ENCODE results near the gene ANTXRL.
"Not testable (repeated sequence)": the region's sequence is repeated elsewhere in the genome, so short reads cannot be mapped to it uniquely, and the experiment has no call there.

The ANTXRL gene
- 0 reads per million in 2 donors for total RNA-seq

DNA sequence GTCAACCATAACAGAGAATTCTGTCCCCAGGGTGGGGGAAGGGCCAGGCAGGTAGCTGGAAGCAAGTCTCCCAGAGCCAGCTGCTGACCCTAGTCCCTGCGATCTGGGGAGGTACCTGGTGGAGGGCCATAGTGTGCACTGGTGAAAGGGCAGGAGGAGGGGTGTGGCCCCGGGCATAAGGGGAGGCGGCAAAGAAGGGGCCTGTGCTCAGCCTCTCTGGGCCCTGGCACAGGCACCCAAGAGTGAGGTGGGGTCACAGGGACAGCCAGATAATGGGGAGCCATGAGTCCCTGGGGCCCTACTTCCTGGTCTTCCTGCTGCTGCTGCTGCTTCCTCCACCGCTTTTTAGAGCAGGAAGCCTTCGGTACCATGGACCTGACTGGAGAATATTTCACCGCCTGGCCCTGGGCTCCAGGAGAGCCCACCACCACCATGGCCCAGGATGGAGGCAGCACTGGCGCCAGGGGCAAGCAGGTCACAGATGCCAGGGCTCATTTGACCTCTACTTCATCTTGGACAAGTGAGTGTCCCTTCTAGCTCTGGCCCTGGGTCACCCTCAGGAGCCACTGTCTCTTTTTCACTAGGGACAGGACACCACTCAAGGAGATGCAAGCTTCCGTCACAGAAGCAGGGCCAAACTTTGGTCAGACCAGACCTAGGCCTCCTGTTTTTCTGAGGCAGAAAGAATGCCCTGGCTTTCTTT is at the start of gene ANTXRL:
Gene ANTXRL, plus strand, starts transcription at position 7 of the 703 bp plus-strand sequence. Its CDS starts 266 bp downstream, at position 273.
- DNase-seq, result no peak

DNA sequence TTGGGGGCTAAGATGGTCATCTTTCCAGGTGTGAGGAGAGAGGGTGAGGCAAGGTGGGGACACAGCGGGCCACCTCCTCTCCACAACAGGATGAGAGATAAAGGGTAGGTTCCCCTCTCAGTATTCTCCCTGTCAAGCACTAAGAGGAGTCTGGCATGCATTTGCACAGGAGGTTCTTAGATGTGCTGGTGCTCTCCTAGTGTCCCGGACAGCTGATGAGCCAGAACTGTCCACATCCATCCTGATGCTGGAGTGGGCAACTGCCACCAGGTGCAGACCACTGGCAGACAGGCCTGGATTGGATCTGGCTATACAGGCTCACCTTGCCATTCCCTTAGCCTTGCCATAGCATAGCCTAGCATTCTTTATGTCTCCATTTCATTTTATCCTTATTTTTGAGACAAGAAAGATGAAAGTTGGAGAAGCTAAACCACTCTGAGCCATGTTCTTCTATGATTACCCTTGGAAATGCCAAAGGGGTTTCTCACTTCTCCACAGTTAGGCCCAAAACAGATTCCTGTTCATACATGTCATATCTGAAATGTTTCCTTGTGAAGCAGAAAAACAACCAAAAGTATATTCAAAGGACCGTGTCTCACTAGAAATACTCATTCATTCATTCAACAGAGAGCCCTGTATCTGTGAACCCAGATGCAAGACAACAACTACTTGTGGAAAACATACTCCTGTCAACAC is 48.8 kb upstream of the ANTXRL start:
- DNase-seq, result no peak

DNA sequence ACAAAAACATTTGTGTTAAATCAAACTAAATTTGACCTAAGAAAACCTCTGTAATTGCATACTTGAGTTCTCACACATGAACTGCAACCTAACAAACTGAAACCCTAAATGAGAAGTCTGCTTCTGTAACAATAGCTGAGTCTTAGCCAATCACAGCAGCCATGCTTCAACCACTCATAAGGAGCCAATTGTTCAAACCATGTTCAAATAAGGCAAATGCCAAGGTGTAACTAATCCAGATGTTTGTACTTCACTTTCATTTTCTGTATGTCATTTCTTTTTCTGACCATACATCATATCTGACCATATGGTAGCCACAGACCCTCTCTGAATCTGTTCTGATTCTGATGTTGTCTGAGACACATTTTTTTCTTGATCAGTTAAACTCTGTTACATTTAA is 47.5 kb upstream of the ANTXRL start:
- DNase-seq, result no peak

DNA sequence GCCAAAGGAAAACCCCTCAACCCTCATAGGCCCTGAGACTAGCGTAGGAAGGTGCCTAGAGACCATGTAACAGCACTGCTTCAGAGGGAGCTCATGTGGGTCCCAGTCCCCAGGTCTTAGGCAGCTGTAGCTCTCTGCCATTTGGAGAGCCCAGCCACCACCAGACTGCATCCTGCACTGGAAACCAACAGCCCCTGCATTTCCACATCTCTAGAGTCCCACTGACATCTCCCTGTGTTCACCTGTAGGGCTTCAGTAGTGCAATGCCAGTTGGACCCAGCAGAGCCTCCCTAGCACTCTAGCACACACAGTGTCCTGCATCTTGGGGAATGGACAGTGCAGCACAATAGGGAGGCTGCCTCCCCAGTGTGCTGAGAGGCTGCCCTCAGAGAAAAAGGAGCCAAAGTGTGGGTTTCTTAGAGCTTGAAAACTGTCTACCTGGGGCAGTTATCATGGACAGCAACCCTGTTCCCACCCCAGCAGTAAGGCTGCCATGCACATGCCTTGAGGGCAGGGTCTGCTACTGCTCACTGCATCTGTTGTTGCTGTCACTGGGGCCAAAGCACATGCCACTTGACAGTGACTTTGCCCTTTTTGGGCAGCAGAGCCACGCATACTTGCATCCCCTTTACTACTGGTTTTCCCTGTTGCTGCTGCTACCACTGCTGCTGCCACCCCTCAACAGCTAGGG is 46.7 kb upstream of the ANTXRL start:
- no peak for DNase-seq

DNA sequence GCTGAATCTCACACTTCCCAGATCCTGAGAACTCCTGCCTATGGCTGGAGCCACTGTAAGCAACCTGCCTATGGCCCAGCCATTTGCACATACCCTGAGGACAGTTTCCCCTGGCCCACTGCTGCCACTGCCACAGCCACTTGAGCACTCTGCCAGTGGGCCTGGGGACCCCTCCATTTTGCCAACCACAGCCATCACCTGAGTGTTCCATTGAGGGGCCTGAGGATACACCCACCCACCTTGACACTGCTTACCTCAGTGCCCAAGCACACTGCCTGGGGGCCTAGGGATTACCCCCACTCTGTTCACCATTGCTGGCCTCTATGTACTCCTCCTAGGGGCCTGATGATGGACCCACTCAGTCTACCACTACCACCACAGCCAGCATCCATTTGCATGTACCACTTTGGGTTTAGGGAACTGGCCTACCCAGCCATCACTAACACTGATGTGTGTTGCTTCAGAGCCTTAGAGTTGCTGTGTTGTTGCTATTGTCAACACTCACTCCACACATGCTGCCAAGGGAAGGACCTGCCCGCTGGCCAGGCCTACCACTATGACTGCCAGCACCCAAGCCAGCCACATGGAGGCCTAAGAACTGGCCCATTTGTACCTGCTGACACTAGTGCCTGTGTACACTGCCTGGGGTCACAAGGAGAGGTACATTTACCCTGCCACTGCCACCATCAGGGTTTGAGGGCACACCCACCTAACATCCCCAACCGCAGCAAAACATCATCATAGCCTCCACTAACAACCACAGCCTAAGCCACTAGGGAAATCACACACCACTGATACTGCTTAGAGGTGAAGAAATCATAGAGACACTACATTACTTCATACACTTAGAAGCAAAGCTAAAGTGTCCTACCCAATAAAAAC is 45.9 kb upstream of the ANTXRL start:
- no peak for DNase-seq

DNA sequence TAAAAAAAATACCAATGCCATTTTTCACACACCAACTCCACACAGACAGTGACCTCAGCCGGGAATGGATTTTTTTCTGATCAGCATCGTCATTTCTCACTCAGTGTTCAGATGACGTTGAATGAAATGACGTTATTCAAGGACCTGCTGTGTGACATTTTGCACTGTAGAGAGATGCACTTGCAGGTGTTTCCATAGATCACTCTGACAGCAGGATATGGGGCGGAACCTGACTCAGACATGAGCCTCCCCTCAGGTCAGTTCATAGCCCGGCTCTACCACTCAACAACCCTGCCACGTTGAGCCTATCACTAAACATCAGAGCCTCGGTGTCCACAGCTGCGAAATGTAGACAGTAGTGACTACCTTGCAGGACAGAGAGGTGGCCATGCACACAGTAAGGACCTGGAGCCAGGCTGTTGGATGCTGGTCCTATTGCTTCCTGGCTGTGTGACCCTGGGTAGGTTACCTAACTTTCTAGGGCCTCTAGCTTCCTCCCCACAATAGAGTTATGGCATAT is 41.4 kb upstream of the ANTXRL start:
- no peak for DNase-seq

DNA sequence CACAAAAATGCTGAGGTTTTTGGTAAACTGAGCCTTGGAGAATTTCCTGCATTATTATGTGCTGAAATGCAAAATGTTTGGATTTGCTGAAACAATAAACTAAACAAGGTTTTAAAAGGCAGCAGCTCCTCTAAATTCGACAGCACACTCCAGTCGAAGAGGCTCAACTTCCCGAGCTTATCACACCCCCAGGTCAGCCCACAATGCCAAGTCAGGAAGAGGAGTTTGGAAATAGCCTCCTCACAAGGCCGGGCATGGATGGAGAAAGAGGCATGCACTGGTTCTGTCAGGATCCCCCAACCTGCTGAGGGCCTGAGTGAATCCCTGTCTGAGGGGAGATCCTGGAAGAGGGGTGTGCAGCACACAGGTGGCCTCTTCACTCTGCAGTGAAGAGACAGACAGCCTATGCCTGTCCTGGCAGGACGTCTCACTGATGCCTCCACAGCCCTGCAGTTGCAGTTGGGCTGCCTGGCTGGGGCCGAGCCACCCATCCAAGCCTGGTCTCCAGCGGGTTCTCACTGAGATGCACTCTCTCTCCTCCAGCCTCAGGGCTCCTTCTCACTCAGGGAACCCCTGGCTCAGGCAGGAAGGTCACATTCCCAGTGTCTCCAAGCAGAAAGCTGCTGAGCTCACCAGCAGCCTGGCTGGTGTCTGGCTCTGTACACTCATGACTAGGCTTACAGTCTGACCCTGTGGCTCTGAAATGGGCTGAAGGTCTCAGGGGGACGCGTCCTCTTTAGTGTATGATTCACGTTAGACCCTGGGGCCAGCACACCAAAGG is 40.2 kb upstream of the ANTXRL start:
- DNase-seq, result not testable (repeated sequence)

DNA sequence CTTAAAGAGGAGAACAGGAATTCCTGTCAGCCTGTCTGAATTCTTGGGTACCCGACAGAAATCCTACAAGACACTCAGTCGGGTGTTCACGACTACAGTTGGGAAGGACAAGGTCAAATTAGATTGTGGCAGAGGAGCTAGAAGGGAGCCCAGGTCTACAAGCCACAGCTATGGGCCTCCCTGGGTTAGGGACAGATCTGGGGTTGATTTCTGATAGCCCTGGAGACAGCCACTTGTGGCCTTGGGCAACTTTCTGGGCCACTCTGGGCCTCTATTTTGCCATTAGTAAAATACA is 39.7 kb upstream of the ANTXRL start:
- no peak for DNase-seq

DNA sequence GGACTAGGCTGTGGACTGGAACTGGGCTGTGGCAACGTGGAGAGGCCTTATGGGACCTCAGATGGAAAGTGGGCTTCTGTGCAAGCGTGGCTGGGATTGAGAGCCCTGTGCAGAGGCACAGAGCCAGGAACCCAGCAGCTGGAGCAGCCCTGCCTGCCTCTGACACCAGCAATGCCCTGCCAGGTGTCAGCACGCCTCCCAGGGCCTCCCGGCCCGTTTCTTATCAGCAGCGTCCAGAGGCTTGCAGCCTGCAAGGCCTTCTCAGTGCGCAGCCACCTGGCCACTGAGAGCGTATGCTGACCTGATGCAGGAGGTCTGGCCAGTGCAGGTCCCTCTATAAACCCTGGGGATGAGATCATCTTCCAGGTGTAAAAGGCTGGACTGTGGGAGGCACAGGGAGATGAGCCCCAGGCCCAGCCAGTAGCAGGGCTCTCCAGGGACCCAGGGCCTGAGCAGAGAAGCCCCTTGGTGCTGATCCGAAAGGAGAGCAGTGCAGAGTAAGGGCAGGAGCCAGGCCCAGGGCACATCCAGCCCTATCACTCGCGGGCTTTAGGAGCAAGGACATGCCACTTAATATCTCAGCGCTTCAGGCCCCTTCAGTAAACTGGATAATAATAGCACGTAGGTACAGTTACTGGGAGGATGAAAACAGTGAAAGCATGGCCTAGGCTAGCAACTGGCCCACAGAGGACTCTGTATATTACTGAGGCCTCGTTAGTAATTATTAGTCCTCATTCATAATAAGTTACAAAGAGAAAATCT is 38.8 kb upstream of the ANTXRL start:
- DNase-seq, result no peak

DNA sequence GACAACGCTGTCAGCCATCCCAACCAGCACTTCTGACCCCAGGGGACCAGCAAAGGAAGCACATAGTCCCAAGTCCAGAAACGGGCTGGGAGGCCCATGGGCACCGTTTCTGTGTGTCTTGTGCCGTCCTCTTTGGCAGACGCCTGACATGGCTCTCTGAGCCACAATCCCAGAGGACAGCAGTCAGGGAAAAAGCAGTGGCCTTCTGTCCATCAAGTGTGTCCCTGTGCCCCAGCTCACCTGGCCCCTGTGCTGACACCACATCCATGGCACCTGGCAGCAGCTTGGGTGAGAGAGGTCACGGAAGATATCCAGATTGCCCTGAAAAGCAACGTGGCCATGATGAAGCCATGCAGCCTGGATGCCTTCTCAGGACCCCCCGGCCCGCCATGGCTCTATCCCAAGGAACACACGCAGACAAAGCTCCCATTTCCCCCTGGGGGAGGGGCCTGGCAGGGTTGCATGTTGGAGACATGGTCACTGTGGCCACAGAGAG is 38.1 kb upstream of the ANTXRL start:
- DNase-seq, result no peak

DNA sequence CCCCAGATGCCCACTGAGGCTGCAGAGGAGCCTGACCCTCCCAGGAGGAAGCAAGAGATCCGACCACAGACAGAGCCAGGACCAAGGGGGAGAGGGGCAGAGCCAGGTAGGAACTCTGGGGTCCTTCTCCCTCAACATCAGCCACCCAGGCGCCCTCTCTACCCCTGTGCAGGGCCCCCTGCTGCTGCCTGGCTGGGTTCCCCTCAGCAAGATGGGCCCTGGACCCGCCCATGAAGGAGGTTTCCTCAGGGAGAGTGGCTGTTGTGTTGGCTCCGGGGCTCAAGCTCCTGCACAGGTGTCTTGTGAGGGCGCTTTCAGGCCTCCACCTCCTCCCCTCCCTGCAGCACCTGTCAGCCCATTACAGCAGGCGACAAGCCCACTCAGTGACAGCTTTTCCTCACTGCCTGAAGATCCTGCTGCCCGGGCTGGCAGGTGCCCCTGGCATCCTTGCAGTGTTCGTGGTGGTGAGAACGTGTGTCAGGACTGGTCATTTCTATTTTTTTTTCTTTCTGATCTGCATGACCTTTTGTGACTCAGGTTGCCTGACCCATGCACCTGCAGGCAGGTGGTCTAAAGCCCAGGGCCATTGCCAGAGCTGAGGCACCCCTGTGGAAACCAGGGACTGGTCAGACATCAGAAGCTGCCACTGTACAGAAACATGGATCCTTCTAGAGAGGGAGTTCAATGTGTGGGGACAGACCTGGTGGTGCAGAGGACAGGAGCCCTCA is 37.0 kb upstream of the ANTXRL start:
- DNase-seq, result not testable (repeated sequence)

DNA sequence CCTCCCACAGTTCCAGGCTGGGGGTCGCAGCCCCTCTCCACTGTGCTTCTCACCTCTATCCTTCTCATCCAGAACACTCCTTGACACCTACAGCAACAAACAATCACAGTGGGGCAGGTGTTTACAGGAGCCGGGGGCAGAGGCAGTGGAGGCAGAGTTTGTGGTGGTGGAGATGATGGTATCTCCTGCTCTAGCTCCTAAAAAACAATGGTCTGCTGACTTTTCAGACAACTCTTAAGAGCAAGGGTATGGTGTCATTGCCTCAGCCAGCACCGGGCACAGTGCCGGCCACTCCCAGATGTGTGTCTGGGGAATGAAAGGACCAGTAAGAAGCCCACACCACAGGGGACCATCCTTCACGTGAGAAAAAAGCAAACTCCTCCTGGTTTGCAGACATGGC is 36.3 kb upstream of the ANTXRL start:
- DNase-seq, result no peak

DNA sequence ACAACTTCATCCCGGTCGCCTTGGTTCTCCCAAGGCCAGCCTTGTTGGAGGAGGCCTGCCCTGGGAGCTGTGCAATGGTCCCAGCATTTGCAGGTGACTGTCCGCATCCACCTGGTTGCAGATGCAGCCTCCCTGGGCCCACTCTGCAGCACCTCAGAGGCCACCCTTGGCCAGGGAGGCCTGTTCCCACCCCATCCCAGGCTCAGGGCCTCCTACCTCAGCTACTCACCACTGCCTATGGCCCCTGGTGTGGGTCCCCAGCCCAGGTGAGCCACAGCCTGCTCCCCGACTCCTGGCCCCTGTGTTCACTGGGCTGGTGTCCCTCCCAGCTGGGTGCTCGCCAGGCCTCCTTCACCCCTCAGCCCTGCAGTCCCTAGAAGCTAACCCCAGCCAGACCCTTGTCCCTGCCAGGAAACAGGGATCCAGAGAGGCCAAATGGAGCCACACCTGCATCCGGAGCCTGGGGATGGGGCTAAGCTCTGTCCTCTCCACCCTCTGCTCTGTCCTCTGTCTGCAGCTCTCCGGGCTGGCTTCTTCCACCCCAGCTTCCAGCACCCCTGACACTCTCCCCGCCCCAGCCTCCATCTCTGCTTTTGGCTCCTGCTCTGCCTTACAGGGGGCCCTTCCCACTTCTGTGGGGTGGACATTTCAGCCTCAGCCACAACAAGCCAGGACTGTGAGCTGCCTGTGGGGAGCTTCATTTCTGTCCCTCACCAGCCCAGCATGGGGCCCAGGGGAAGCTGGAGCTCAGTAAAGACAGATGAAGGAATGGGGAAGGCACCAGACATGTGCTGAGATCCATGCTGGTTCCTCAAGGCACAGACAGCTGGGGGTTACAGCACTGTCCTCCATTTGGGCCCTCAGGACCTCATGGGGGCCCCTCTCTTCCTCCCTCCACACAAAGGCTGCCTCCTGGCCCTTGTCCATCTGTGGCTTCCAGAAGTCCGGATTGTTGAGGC is 35.6 kb upstream of the ANTXRL start:
- no peak for DNase-seq

DNA sequence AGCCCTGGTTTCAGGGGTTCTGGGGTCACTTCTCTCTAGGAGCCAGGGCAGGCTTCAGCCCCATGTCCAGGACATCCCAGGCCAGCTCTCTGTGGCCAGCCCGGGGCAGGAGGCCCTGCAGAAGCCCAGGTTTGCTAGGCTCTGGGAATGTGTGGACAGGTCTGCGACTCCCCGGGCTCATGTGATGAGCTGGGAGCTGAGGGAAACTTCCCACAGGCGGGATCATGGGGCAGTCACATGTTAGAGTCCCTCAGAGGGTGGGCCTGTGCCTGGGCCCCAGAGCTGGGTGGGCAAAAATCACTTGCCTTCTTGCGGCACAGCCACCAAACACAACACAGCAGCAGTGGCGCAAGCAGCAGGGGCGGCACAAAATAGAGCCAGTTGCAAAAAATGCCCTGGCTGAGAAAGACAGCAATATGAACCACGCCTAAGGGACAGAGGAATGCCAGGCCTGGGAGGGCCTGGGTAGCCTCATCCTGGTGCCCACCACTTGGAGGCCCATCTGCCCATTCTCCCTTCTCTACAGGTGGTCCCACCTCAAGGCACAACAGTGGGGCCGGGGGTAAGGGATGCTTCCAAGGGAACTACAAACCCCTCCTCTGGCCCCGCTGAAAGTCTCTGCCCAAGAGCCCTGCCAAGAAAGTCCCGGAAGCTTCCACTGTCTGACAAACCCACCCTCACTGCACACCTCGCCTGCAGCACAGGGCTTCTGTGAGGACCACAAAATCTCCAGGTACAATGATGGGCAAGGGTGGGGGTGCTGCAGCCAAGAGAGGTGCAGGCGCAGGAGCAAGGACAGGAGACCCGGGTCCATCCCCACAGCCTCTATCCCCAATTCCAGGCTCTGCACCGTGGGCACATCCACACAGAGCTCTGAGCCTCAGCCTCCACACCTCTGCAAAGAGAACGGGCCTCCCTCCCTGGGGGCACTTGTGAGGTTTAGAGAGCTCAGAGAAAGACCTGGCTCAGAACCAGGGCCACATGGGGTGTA is 34.6 kb upstream of the ANTXRL start:
- no peak for DNase-seq

DNA sequence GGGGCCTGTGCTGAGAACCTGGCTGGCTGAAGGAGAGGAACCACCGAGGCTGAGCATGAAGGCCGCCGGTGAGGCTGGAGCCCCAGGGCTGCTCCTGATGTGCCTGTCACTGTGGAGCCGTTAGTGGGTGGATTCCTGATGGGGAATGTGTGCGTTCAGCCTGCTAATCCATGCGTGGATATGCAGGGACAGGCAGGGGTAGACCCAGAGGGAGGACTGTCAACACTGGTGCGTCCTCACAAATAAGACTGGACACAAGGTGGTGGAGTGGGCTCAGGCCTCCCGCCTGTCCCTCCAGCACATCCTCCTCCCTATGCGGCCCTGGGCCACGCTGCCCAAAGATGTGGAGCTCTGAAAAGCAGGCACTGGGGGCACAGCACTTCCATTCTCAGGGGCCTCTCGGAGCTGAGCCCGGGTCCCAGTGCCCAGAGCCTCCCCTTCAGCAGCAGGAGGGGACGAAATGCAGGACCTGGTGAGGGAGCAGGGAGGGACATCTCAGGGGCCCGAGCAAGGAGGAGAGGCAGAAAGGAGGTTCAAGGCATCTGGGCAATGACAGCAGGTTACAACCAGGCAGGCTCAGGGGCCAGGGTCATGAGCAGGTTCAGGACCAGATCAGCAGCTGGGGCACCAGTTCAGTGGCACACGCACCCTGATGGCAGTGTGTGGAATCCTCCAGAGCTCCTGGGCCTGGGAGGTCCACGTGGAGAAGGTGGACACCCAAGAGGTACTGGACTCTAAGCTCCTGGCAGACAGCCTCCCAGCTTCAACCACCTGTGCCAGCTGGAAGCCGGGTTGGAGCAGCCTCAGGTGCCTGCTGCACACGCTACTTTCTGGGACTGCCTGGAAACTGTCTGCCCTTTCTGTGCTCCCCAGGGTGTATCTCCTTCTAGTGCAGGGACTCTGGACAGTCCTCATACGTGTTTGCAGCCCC is 33.5 kb upstream of the ANTXRL start:
- DNase-seq, result no peak

DNA sequence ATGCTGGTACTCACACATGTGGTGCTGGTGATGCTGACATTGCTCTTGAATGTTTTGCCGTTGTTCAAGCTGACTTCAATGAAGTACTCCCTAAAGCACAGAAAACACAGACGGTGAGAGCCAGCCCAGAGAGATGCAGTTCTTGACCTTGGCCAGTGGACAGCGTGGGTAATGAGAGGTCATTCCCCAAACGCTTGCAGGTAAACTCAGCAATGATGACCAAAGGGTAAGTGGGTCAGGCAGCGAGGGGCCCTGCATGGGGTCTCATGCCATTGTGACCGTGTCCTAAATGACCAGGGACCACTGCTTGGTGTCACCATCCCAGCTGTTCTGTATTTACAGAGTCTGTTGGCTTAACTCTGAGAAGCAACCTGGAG is 32.8 kb upstream of the ANTXRL start:
- DNase-seq, result no peak

DNA sequence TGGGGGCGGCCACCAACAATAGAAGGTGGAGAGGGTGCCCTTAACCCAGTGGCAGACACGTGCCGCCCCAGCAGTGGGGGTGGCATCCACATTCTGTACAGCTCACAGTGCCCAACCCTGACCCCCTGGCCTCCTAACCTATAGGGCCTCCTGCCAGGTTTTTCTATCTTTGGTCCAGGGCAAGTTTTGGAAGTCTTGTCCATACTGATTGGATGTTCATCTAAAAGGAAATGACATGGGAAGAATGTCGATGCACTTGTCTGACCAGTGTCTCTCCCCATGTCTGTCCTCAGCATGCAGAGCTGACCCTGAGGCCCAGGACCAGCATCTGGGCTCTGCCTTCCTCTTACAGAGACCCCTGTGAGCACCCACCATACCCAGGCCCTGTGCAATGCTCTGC is 32.3 kb upstream of the ANTXRL start:
- DNase-seq, result no peak
